ENCODE measurements around the gene C2orf68. TPM values are rescaled to one million over a fixed set of nuclear protein-coding genes. Genes with fewer than 3 reads are reported as not detected.

C2orf68 gene
- total and polyA plus RNA-seq, 2 of the 13 experiments (the other 11 are each of a cell fraction or from before 2014, with no cell fraction given) = 47.1 to 77.4 TPM

- no peak for TF ChIP-seq ZBTB40 (IDR thresholded peaks at IDR 0.05)
- peak; percentile 81; the same call in 1 of the 2 replicates for TF ChIP-seq ZBTB40 (CRISPR knock-in tag; IDR thresholded peaks at IDR 0.05)
- TF ChIP-seq ZNF780A (CRISPR knock-in tag; IDR thresholded peaks at IDR 0.05) = 0 out of 2 replicates have a peak, but pooled peaks have one; percentile 13
- no peak for TF ChIP-seq ZSCAN12 (CRISPR knock-in tag; IDR thresholded peaks at IDR 0.05)
- no peak for TF ChIP-seq ATRX (CRISPR knock-in tag; IDR thresholded peaks at IDR 0.05; ENCODE audit: borderline replicate concordance)
- TF ChIP-seq ZBTB25 (CRISPR knock-in tag; IDR thresholded peaks at IDR 0.05) = peak; percentile 75
- TF ChIP-seq NR2F2 (IDR thresholded peaks at IDR 0.05; ENCODE audit: borderline replicate concordance, low read depth) = peak; percentile 87; the same call in 1 of the 2 replicates
- TF ChIP-seq SAP130 (CRISPR knock-in tag; IDR thresholded peaks at IDR 0.05; ENCODE audit: low read depth) = peak; percentile 98
- peak; percentile 94 for TF ChIP-seq CREM (IDR thresholded peaks at IDR 0.05)
- 0 out of 2 replicates have a peak, but pooled peaks have one; percentile 25 for TF ChIP-seq CREM (CRISPR knock-in tag; IDR thresholded peaks at IDR 0.05)
- peak; percentile 5 for TF ChIP-seq ZMYM3 (CRISPR knock-in tag; IDR thresholded peaks at IDR 0.05)
- TF ChIP-seq MED1 (CRISPR knock-in tag; IDR thresholded peaks at IDR 0.05) = peak; percentile 69; the same call in 1 of the 2 replicates
- no peak for TF ChIP-seq ZNF20 (CRISPR knock-in tag; IDR thresholded peaks at IDR 0.05)
- no peak for TF ChIP-seq ZFAT (CRISPR knock-in tag; conservative IDR thresholded peaks at IDR 0.05)
- TF ChIP-seq ZNF619 (CRISPR knock-in tag; IDR thresholded peaks at IDR 0.05) = peak; percentile 96; the same call in 1 of the 2 replicates
- peak; percentile 94 for TF ChIP-seq NRL (CRISPR knock-in tag; IDR thresholded peaks at IDR 0.05; ENCODE audit: borderline replicate concordance)
- TF ChIP-seq TGIF2 (CRISPR knock-in tag; IDR thresholded peaks at IDR 0.05) = no peak; the same call in none of the 2 replicates
- peak; percentile 57 for TF ChIP-seq TEAD3 (CRISPR knock-in tag; optimal IDR thresholded peaks at IDR 0.05; ENCODE audit: borderline replicate concordance)
- TF ChIP-seq RFX1 (IDR thresholded peaks at IDR 0.05) = no peak
- no peak for TF ChIP-seq U2AF2 (IDR thresholded peaks at IDR 0.05; ENCODE audit: low read depth, low read length)
- 0 out of 2 replicates have a peak, but pooled peaks have one; percentile 10 for TF ChIP-seq NFYC (CRISPR knock-in tag; IDR thresholded peaks at IDR 0.05)
Measured at GRCh38 chr2:85561280-85562212, 50.3 kb downstream of the C2orf68 start, which contains the start of gene GGCX (continued).
